Glomerular endothelial cell (primary cell): Measurements from ENCODE around the gene ACSM2A. TPM values are rescaled to one million over a fixed set of nuclear protein-coding genes. Genes with fewer than 3 reads are reported as not detected.
"Not testable (repeated sequence)": the region's sequence is repeated elsewhere in the genome, so short reads cannot be mapped to it uniquely, and the experiment has no call there.

Experiments
- DNase-seq: peaks from one replicate; pipeline ENCODE4 v3.0.0-alpha.2; 2011; ENCODE audit warnings: low read depth, low spot score; ENCODE audit errors: extremely low read depth
- total RNA-seq: library from RNA; depleted of rRNA; stranded (reverse); fragments of >200 nt; gene quantifications from 2 replicates; pipeline ENCODE4 v1.2.3, GENCODE V29; 2015

Gene ACSM2A
- total RNA-seq, 1 donor from 2014 or later: not detected

DNA sequence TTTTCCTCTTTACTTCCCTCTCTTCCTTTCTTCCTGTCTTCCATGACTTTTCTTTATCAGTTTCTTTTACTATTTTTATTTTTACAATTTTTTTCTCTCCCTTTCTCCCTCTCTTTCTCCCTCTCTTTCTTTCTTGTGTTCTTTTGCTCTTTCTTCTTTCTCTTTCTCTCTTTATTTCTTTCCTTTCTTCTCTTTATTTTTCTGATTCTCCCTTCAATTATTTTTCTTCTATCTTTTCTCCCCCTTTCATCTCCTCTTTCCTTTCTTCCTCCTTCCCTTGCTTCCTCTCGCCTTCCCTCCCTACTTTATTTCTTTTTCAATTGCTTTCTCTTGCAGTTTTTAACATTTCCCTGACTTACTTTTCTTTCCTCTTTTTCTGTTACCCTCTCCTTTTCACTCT, 85.3 kb downstream of the ACSM2A start:
- not testable (repeated sequence) for DNase-seq

Other genes with a start within 250 kb of the ACSM2A start
- not detected in 2 replicates for gene GP2, start 124.0 kb upstream of the ACSM2A start, total RNA-seq
- gene UMOD, start 98.8 kb upstream of the ACSM2A start, total RNA-seq: not detected in 2 replicates
- gene PDILT, start 46.8 kb upstream of the ACSM2A start, total RNA-seq: not detected in 2 replicates
- 0.24 TPM in 1 of 2 replicates, not detected in the other for gene ACSM5, start 42.0 kb upstream of the ACSM2A start, total RNA-seq
- gene ACSM2B, start 124.8 kb downstream of the ACSM2A start, total RNA-seq: not detected in 2 replicates
- 0.41 TPM in 1 of 2 replicates, not detected in the other for gene ACSM1, start 246.2 kb downstream of the ACSM2A start, total RNA-seq